HG03442 (cell line): Measurements from ENCODE around the gene DNM3.
"Not testable (repeated sequence)": the region's sequence is repeated elsewhere in the genome, so short reads cannot be mapped to it uniquely, and the experiment has no call there.

Experiments used
- ATAC-seq: cut with Tn5 transposase; IDR thresholded peaks from one replicate; pipeline ENCODE4 v1.9.1; 2021; ENCODE audit warnings: mild to moderate bottlenecking, moderate library complexity; ENCODE audit not compliant: unreplicated experiment

DNM3 gene

GRCh38 chr1:171841050-171841910 lies at the start of gene DNM3:
TSS of gene DNM3 (plus strand) at chr1:171841498. CDS start at chr1:171841657, 159 bp downstream.
- ATAC-seq = peak; percentile 83

- no peak for ATAC-seq
These were observed 48.5 kb upstream of the DNM3 start for GRCh38 chr1:171792656-171793369.

- ATAC-seq = no peak
These were observed 47.7 kb upstream of the DNM3 start for GRCh38 chr1:171793636-171794035.

- ATAC-seq = no peak
These were observed 47.2 kb upstream of the DNM3 start for GRCh38 chr1:171794085-171794484.

- ATAC-seq = no peak
These were observed 44.7 kb upstream of the DNM3 start for GRCh38 chr1:171796592-171796991.

GRCh38 chr1:171798311-171798710 lies 43.0 kb upstream of the DNM3 start:
- no peak for ATAC-seq

GRCh38 chr1:171798765-171799164 lies 42.5 kb upstream of the DNM3 start:
- ATAC-seq = no peak

GRCh38 chr1:171799166-171799565 lies 42.1 kb upstream of the DNM3 start:
- ATAC-seq = no peak

- not testable (repeated sequence) for ATAC-seq
These were observed 41.6 kb upstream of the DNM3 start for GRCh38 chr1:171799698-171800097.

GRCh38 chr1:171800342-171800741 lies 41.0 kb upstream of the DNM3 start:
- ATAC-seq = no peak

- no peak for ATAC-seq
These were observed 40.4 kb upstream of the DNM3 start for GRCh38 chr1:171800851-171801250.

- ATAC-seq = no peak
These were observed 39.8 kb upstream of the DNM3 start for GRCh38 chr1:171801487-171801891.

- ATAC-seq = no peak
These were observed 39.1 kb upstream of the DNM3 start for GRCh38 chr1:171802207-171802606.

- no peak for ATAC-seq
These were observed 38.3 kb upstream of the DNM3 start for GRCh38 chr1:171803045-171803444.

- no peak for ATAC-seq
These were observed 37.8 kb upstream of the DNM3 start for GRCh38 chr1:171803461-171804022.

GRCh38 chr1:171805395-171806115 lies 35.7 kb upstream of the DNM3 start:
- ATAC-seq = peak; percentile 68

GRCh38 chr1:171807556-171807955 lies 33.7 kb upstream of the DNM3 start:
- no peak for ATAC-seq

- ATAC-seq = no peak
These were observed 31.5 kb upstream of the DNM3 start for GRCh38 chr1:171809834-171810233.

- ATAC-seq = no peak
These were observed 29.6 kb upstream of the DNM3 start for GRCh38 chr1:171811672-171812071.

GRCh38 chr1:171814692-171815091 lies 26.6 kb upstream of the DNM3 start:
- ATAC-seq = no peak

GRCh38 chr1:171816300-171816901 lies 24.9 kb upstream of the DNM3 start:
- ATAC-seq = no peak
